ENCODE results near the gene SCN5A. TPM values are rescaled to one million over a fixed set of nuclear protein-coding genes. Genes with fewer than 3 reads are reported as not detected.

Gene SCN5A
- total and polyA plus RNA-seq, 2 experiments from 2014 or later = 10.2 to 10.6 TPM

GRCh38 chr3:38558864-38559263 is 90.6 kb downstream of the SCN5A start:
- Histone ChIP-seq H2AFZ (no peak overlapping the region), H3K4me2 (no peak overlapping the region), H3K27me3 (ENCODE audit: insufficient read depth) (no peaks in the 10 kb centered on the region), H3K79me2 (replicated peaks; ENCODE audit: insufficient read depth) (no peaks in the 10 kb centered on the region), H3K9me2 (ENCODE audit: insufficient read depth) (0 out of 2 replicates have a peak, but pooled peaks cover 10% of the 10 kb centered on the region), H3K36me3 (ENCODE audit: insufficient read depth) (no peaks in the 10 kb centered on the region), H3K4me3 (no peak overlapping the region), H4K20me1 (replicated peaks; ENCODE audit: insufficient read depth) (no peaks in the 10 kb centered on the region), H3K4me1 (ENCODE audit: insufficient read depth) (no peaks in the 10 kb centered on the region), H3F3A (replicated peaks; ENCODE audit: low read depth) (no peaks in the 10 kb centered on the region), H3K27ac (ENCODE audit: low read depth) (no peak overlapping the region)
- Mint-ChIP-seq H3K9me3 (peaks cover 6% of the 10 kb centered on the region; the same call in 1 of the 3 replicates), H3K27ac (no peak overlapping the region), H3K4me3 (no peak overlapping the region), H3K36me3 (ENCODE audit: low read depth) (peaks cover 33% of the 10 kb centered on the region), H3K27me3 (ENCODE audit: insufficient read depth, low read depth, poor library complexity) (no peaks in the 10 kb centered on the region), H3K4me1 (no peaks in the 10 kb centered on the region)
- ATAC-seq (no peak), DNase-seq (ENCODE audit: low spot score) (no peak)
- TF ChIP-seq POLR2AphosphoS5 (IDR thresholded peaks at IDR 0.05; ENCODE audit: low read depth) (no peak), JUNB (IDR thresholded peaks at IDR 0.05; ENCODE audit: unreplicated experiment) (no peak), EZH2 (IDR thresholded peaks at IDR 0.05; ENCODE audit: low read depth, unreplicated experiment) (no peak), REST (IDR thresholded peaks at IDR 0.05; ENCODE audit: unreplicated experiment) (no peak), CREB1 (CRISPR knock-in tag; IDR thresholded peaks at IDR 0.05; ENCODE audit: low read depth) (no peak), ZNF462 (CRISPR knock-in tag; IDR thresholded peaks at IDR 0.05) (no peak), STAT1 (IDR thresholded peaks at IDR 0.05; ENCODE audit: unreplicated experiment) (no peak), EZH2phosphoT487 (IDR thresholded peaks at IDR 0.05; ENCODE audit: unreplicated experiment) (no peak), ZNF114 (CRISPR knock-in tag; IDR thresholded peaks at IDR 0.05) (no peak), NANOG (IDR thresholded peaks at IDR 0.05; ENCODE audit: borderline replicate concordance) (no peak), CTCF (conservative IDR thresholded peaks at IDR 0.05; ENCODE audit: low read depth in 2 of 2) (no peak), ZNF331 (CRISPR knock-in tag; IDR thresholded peaks at IDR 0.05; ENCODE audit: low read depth) (no peak)
- TF ChIP-seq, protein P1, sequence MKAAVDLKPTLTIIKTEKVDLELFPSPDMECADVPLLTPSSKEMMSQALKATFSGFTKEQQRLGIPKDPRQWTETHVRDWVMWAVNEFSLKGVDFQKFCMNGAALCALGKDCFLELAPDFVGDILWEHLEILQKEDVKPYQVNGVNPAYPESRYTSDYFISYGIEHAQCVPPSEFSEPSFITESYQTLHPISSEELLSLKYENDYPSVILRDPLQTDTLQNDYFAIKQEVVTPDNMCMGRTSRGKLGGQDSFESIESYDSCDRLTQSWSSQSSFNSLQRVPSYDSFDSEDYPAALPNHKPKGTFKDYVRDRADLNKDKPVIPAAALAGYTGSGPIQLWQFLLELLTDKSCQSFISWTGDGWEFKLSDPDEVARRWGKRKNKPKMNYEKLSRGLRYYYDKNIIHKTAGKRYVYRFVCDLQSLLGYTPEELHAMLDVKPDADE (IDR thresholded peaks at IDR 0.05) = no peak
